ENCODE results near the gene AIM2. TPM values are rescaled to one million over a fixed set of nuclear protein-coding genes. Genes with fewer than 3 reads are reported as not detected.
"Not testable (repeated sequence)": the region's sequence is repeated elsewhere in the genome, so short reads cannot be mapped to it uniquely, and the experiment has no call there.

AIM2 gene
- polyA plus RNA-seq, 1 experiment = not detected

DNA sequence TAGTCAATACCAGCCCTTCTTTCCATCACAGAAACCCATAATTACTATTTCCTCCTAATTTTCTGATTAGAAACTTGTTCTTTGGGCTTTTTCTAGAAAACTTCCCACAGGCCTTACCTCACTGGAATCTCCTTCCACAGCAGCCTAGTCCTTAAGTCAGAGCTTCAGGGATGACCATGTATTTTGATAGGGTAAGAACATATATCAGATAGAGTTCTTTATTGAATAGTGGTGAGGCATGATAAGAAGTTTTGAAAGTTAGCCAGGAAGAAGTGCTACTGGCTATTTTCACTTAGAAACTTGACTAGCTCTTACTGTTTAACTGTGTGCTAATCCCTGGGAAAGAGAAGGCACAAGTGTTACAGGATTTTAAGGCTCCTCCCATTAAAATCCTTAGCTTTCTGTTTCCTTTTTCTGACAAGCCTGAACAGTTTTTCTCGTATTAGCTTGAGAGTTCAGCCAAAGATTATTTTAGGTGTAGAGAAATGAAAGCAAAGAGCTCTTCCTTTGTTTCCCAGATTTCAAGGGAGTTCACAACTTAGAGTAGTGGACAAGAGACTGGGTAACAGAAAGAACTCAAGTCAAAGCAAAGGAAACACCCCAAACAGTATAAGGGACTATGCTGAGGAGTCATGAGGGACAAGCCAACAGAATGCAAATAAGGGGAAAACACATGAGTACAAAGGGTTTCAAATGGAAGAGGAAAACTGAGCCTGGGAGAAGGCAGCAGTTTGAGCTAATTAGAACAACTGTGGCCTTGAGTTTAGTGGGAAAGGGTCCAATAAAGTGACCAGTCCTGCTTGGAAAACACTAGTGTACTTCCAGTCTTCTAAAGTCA lies 37.2 kb upstream of the AIM2 start:
- ChIA-PET POLR2A (no interaction called here), CTCF (interaction anchor here (1.0 kb wide), 2 partner anchors 15 kb away, joined by 3 read pairs; no protein-coding TSS in a partner anchor)
- no peak for DNase-seq (ENCODE audit: low read depth)

DNA sequence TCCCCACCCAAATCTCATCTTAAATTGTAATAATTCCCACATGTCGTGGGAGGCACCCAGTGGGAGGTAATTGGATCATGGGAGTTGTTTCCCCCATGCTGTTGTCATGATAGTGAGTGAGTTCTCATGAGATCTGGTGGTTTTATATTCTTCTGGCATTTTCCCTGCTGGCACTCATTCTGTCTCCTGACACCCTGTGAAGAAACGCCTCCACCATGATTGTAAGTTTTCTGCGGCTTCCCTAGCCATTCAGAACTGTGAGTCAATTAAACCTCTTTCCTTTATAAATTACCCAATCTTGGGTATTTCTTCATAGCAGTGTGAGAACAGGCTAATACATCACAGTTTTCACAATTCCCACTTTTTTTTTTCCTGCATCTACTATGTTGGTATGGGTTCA lies 26.5 kb upstream of the AIM2 start:
- CTCF ChIA-PET = interaction anchor here (1.7 kb wide), 1 partner anchor 30 kb away, joined by 3 read pairs; no protein-coding TSS in a partner anchor
- H3K27me3 ChIP-seq (ENCODE audit: control insufficient read depth, insufficient read depth, low read length); H3K4me3 ChIP-seq (ENCODE audit: low read depth, low read length); DNase-seq (ENCODE audit: low read depth); H3K36me3 ChIP-seq (ENCODE audit: control insufficient read depth, insufficient read depth, low read length); POLR2A ChIA-PET: not testable (repeated sequence)

More for the DNA sequence above, 37.2 kb upstream of the AIM2 start:
- no peaks in the 10 kb centered on the region for H3K27me3 ChIP-seq (ENCODE audit: control insufficient read depth, insufficient read depth, low read length)
- TF ChIP-seq, protein P1, sequence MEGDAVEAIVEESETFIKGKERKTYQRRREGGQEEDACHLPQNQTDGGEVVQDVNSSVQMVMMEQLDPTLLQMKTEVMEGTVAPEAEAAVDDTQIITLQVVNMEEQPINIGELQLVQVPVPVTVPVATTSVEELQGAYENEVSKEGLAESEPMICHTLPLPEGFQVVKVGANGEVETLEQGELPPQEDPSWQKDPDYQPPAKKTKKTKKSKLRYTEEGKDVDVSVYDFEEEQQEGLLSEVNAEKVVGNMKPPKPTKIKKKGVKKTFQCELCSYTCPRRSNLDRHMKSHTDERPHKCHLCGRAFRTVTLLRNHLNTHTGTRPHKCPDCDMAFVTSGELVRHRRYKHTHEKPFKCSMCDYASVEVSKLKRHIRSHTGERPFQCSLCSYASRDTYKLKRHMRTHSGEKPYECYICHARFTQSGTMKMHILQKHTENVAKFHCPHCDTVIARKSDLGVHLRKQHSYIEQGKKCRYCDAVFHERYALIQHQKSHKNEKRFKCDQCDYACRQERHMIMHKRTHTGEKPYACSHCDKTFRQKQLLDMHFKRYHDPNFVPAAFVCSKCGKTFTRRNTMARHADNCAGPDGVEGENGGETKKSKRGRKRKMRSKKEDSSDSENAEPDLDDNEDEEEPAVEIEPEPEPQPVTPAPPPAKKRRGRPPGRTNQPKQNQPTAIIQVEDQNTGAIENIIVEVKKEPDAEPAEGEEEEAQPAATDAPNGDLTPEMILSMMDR (IDR thresholded peaks at IDR 0.05; ENCODE audit: insufficient read depth, low read depth, low read length) = no peak
- no peaks in the 10 kb centered on the region for H3K36me3 ChIP-seq (ENCODE audit: control insufficient read depth, insufficient read depth, low read length)
- H3K4me3 ChIP-seq (ENCODE audit: low read depth, low read length) = no peak overlapping the region

DNA sequence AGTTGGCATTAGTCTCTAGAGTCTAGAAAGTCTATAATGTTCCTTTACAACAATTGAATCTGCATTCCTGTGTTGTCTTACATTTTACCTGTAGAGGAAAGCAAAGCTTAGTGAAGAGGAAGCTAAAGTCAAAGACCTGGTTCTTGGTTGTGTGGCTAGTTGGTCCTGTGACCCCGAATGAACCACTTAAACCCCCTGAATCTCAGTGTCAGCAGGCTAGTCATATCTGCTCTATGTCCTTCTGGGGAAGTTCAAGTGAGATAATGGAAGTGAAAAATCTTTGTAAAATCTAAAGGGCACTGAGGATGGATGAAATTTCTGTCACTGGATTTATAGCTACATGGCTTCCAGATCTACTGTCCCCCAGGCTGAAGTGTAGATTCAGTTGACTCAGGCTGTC lies 24.0 kb upstream of the AIM2 start:
- Histone ChIP-seq H3K36me3 (ENCODE audit: control insufficient read depth, insufficient read depth, low read length) (no peaks in the 10 kb centered on the region), H3K27me3 (ENCODE audit: control insufficient read depth, insufficient read depth, low read length) (peaks cover 1% of the 10 kb centered on the region; the same call in 1 of the 2 replicates), H3K4me3 (ENCODE audit: low read depth, low read length) (no peak overlapping the region)
- TF ChIP-seq, protein P1 (IDR thresholded peaks at IDR 0.05; ENCODE audit: insufficient read depth, low read depth, low read length) = no peak
- POLR2A ChIA-PET = no interaction called here
- no peak for DNase-seq (ENCODE audit: low read depth)
- CTCF ChIA-PET = no interaction called here

DNA sequence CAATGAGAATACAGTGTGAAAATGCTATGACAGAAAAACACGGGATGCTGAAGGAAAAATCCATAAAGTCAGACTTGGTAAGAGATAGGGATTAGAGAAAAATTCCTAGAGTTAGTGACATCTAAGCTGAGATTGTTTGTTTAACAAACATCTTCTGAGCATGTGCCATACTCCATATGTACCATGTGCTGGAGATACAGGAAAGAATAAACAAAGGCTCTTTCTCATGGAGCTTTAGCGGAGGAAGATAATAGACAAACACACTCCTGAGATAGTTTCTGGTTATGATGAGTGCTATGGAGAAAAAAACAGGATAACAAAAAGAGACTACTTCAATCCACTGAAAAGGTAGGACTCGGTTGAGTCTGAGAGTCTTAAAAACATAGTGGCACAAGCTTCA lies 22.0 kb upstream of the AIM2 start:
- POLR2A ChIA-PET = no interaction called here
- Histone ChIP-seq H3K27me3 (ENCODE audit: control insufficient read depth, insufficient read depth, low read length) (peaks cover 1% of the 10 kb centered on the region; the same call in 1 of the 2 replicates), H3K36me3 (ENCODE audit: control insufficient read depth, insufficient read depth, low read length) (no peaks in the 10 kb centered on the region), H3K4me3 (ENCODE audit: low read depth, low read length) (no peak overlapping the region)
- no peak for DNase-seq (ENCODE audit: low read depth)
- TF ChIP-seq, protein P1 (IDR thresholded peaks at IDR 0.05; ENCODE audit: insufficient read depth, low read depth, low read length) = no peak
- CTCF ChIA-PET = interaction anchor here (0.8 to 1.6 kb wide), 2 partner anchors 15 to 33 kb away, joined by 3 read pairs; no protein-coding TSS in a partner anchor

DNA sequence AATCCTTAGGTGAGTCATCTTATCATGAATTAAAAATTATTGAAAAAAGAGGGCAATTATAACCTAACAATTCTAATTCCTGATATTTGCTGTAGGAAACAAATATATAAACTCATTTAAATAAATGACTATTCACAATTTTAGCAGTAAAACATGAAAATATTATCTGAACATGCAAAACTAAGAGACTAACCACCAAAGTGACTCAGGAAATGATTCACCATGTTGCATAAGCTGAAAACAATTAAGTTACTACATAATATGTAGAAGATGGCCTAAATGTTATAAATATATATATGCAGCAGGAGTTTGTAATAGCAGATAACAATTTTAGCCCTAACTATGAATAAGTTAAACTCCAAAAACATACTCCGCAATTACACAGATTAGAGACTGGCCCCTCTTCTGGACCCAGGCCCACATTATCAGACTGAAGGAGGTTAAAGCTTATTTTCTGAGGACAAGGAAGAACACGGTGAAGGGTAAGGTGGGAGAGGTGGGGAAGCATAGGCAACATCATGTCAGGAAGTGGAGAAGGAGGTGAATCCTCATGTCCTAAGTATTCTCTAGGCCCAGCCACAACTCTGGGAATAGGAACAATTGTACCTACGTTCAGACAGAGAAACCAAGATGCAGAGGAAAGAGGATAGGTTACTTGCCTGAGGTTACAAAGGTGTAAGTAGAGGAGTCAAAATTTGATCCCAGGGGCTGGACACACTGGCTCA lies 15.6 kb upstream of the AIM2 start:
- Histone ChIP-seq H3K4me3 (ENCODE audit: low read depth, low read length) (no peak overlapping the region), H3K36me3 (ENCODE audit: control insufficient read depth, insufficient read depth, low read length) (no peaks in the 10 kb centered on the region), H3K27me3 (ENCODE audit: control insufficient read depth, insufficient read depth, low read length) (no peaks in the 10 kb centered on the region)
- TF ChIP-seq, protein P1 (IDR thresholded peaks at IDR 0.05; ENCODE audit: insufficient read depth, low read depth, low read length) = no peak
- CTCF ChIA-PET = interaction anchor here (0.9 to 2.6 kb wide), 2 partner anchors 20 to 40 kb away, joined by 4 to 5 read pairs; no protein-coding TSS in a partner anchor
- POLR2A ChIA-PET = no interaction called here
- DNase-seq (ENCODE audit: low read depth) = no peak

All from BJ (cell line).